ENCODE results near the gene NCK2.

GRCh38 chr2:105893011-105893995 lies 148.6 kb downstream of the NCK2 start:
- TF ChIP-seq CTCF (IDR thresholded peaks at IDR 0.05; ENCODE audit: low read length), result no peak
- no peak for TF ChIP-seq EZH2 (optimal IDR thresholded peaks at IDR 0.05; ENCODE audit: low read depth, low read length)

Data from MM.1S (cell line).